Measurements from ENCODE around the gene BARHL1.
"Not testable (repeated sequence)": the region's sequence is repeated elsewhere in the genome, so short reads cannot be mapped to it uniquely, and the experiment has no call there.

The BARHL1 gene

GRCh38 chr9:132557159-132557558, 25.2 kb upstream of the BARHL1 start:
- DNase-seq = no peak

- DNase-seq = no peak
These were observed 22.7 kb upstream of the BARHL1 start for GRCh38 chr9:132559711-132560110.

GRCh38 chr9:132560616-132561202, 21.7 kb upstream of the BARHL1 start:
- no peak for DNase-seq

- DNase-seq = no peak
These were observed 20.2 kb upstream of the BARHL1 start for GRCh38 chr9:132562306-132562573.

- DNase-seq = no peak
These were observed 17.9 kb upstream of the BARHL1 start for GRCh38 chr9:132564526-132564925.

GRCh38 chr9:132568787-132569186, 13.6 kb upstream of the BARHL1 start:
- DNase-seq = not testable (repeated sequence)

GRCh38 chr9:132571806-132572600, 10.4 kb upstream of the BARHL1 start:
- DNase-seq = no peak

- no peak for DNase-seq
These were observed 9.5 kb upstream of the BARHL1 start for GRCh38 chr9:132572921-132573320.

GRCh38 chr9:132575005-132575609, 7.3 kb upstream of the BARHL1 start:
- peak; percentile 72 for DNase-seq

- DNase-seq = no peak
These were observed 6.6 kb upstream of the BARHL1 start for GRCh38 chr9:132575811-132576210.

GRCh38 chr9:132577119-132577518, 5.3 kb upstream of the BARHL1 start:
- DNase-seq = no peak

- no peak for DNase-seq
These were observed 4.0 kb upstream of the BARHL1 start for GRCh38 chr9:132578367-132578932.

GRCh38 chr9:132579427-132579798, 3.0 kb upstream of the BARHL1 start:
- DNase-seq = no peak

- DNase-seq = no peak
These were observed 579 bp downstream of the BARHL1 start for GRCh38 chr9:132582786-132583583.

- DNase-seq = no peak
These were observed 1.3 kb downstream of the BARHL1 start for GRCh38 chr9:132583584-132584304.

- no peak for DNase-seq
These were observed 2.5 kb downstream of the BARHL1 start for GRCh38 chr9:132584601-132585560.

- peak; percentile 23 for DNase-seq
These were observed 3.8 kb downstream of the BARHL1 start for GRCh38 chr9:132585954-132586829.

GRCh38 chr9:132586830-132587591, 4.6 kb downstream of the BARHL1 start:
- no peak for DNase-seq

- DNase-seq = no peak
These were observed 5.2 kb downstream of the BARHL1 start for GRCh38 chr9:132587592-132587955.

GRCh38 chr9:132588098-132588497, 5.7 kb downstream of the BARHL1 start:
- DNase-seq = no peak
